IMR-90 (cell line): ENCODE data around the gene HIPK1. TPM values are rescaled to one million over a fixed set of nuclear protein-coding genes. Genes with fewer than 3 reads are reported as not detected.

Experiments used
- ATAC-seq: fragments of 200-7000 bp; cut with Tn5 transposase; 2 replicates; pipeline ENCODE4 v1.9.1; 2020; ENCODE audit warnings: low read depth, mild to moderate bottlenecking, moderate library complexity
- BruUV-seq: library from RNA; stranded (reverse); fragments of 400-500 nt; replicated peaks from 2 replicates; lab custom pipeline; 2021; lab: Mats Ljungman, UMichigan
- CTCF ChIA-PET: fragments of 300-600 bp; formaldehyde crosslinking; extraction: SDS; loops from one replicate; lab custom pipeline; 2021; ENCODE audit warnings: antibody characterized with exemption; lab: Yijun Ruan, JAX
- POLR2A ChIA-PET: fragments of 300-600 bp; sonication (Branson Sonifier 250); formaldehyde crosslinking; loops from one replicate; lab custom pipeline; 2022; ENCODE audit warnings: antibody characterized with exemption; ENCODE audit not compliant: unreplicated experiment; lab: Charles Lee
- DNase-seq: peaks from one replicate; pipeline ENCODE4 v3.0.0; 2013
- H2AFZ ChIP-seq: replicated peaks from 2 replicates; pipeline ENCODE3; 2013; ENCODE audit warnings: low read length, mild to moderate bottlenecking; ENCODE audit not compliant: poor library complexity
- H2AK5ac ChIP-seq: 2 replicates; pipeline ENCODE4 v1.6.1; 2013; ENCODE audit warnings: low read depth, low read length, inconsistent platforms
- H2AK9ac ChIP-seq: replicated peaks from 2 replicates; pipeline ENCODE3; 2013; ENCODE audit warnings: mild to moderate bottlenecking, low read depth, low read length, moderate library complexity; ENCODE audit not compliant: poor library complexity
- H2BK120ac ChIP-seq: 2 replicates; pipeline ENCODE4 v1.6.1; 2013; ENCODE audit warnings: low read depth, low read length, inconsistent platforms
- H2BK15ac ChIP-seq: 3 replicates; pipeline ENCODE4 v1.6.1; 2013; ENCODE audit warnings: low read depth, low read length, inconsistent platforms
- H2BK20ac ChIP-seq: 2 replicates; pipeline ENCODE4 v1.6.1; 2013; ENCODE audit warnings: low read depth, mild to moderate bottlenecking, inconsistent platforms, low read length, moderate library complexity
- H2BK5ac ChIP-seq: 2 replicates; pipeline ENCODE4 v1.6.1; 2013; ENCODE audit warnings: mild to moderate bottlenecking, low read depth, low read length, inconsistent platforms; ENCODE audit not compliant: poor library complexity, severe bottlenecking
- H3K14ac ChIP-seq: replicated peaks from 2 replicates; pipeline ENCODE4 v1.6.1; 2013; ENCODE audit warnings: low read depth, low read length, inconsistent platforms
- H3K18ac ChIP-seq: 2 replicates; pipeline ENCODE4 v1.6.1; 2013; ENCODE audit warnings: low read depth, low read length, control low read depth
- H3K23ac ChIP-seq: 2 replicates; pipeline ENCODE4 v1.6.1; 2013; ENCODE audit warnings: low read depth, low read length, inconsistent platforms
- H3K27ac ChIP-seq: 2 replicates; pipeline ENCODE4 v1.5.1; 2013; ENCODE audit warnings: mild to moderate bottlenecking, control low read depth, low read length; ENCODE audit not compliant: insufficient read depth
- H3K27me3 ChIP-seq: 2 replicates; pipeline ENCODE4 v1.6.1; 2013; ENCODE audit warnings: low read length; ENCODE audit not compliant: control insufficient read depth, insufficient read depth
- H3K36me3 ChIP-seq: 2 replicates; pipeline ENCODE4 v1.6.1; 2013; ENCODE audit warnings: low read length, mixed read lengths; ENCODE audit not compliant: control insufficient read depth, insufficient read depth
- H3K4ac ChIP-seq: 2 replicates; pipeline ENCODE4 v1.6.1; 2013; ENCODE audit warnings: low read depth, low read length, inconsistent platforms
- H3K4me1 ChIP-seq: 2 replicates; pipeline ENCODE4 v1.6.1; 2013; ENCODE audit warnings: low read length, mixed read lengths; ENCODE audit not compliant: control insufficient read depth, insufficient read depth
- H3K4me2 ChIP-seq: 2 replicates; pipeline ENCODE4 v1.6.1; 2013; ENCODE audit warnings: low read depth, mild to moderate bottlenecking, control low read depth, low read length, moderate library complexity
- H3K4me3 ChIP-seq: 2 replicates; pipeline ENCODE4 v1.5.1; 2013; ENCODE audit warnings: low read depth, mild to moderate bottlenecking, control low read depth, low read length, moderate library complexity; ENCODE audit not compliant: insufficient read depth
- H3K56ac ChIP-seq: 2 replicates; pipeline ENCODE4 v1.6.1; 2013; ENCODE audit warnings: low read length, inconsistent platforms; ENCODE audit not compliant: insufficient read depth; ENCODE audit errors: extremely low read depth
- H3K79me1 ChIP-seq, 2 experiments: 2 replicates each; pipeline ENCODE4 v1.6.1; 2013; ENCODE audit warnings: low read length in 2 of 2, inconsistent platforms in 1 of 2, low read depth in 1 of 2
- H3K9ac ChIP-seq: 2 replicates; pipeline ENCODE4 v1.6.1; 2013; ENCODE audit warnings: low read depth, low read length, control low read depth
- H3K9me1 ChIP-seq: 2 replicates; pipeline ENCODE4 v1.6.1; 2013; ENCODE audit warnings: low read length, inconsistent platforms; ENCODE audit not compliant: insufficient read depth
- H3K9me3 ChIP-seq: 2 replicates; pipeline ENCODE4 v1.6.1; 2013; ENCODE audit warnings: low read length; ENCODE audit not compliant: control insufficient read depth, insufficient read depth
- H4K20me1 ChIP-seq: 2 replicates; pipeline ENCODE4 v1.6.1; 2013; ENCODE audit warnings: low read length, inconsistent platforms; ENCODE audit not compliant: insufficient read depth
- H4K5ac ChIP-seq: 2 replicates; pipeline ENCODE4 v1.6.1; 2013; ENCODE audit warnings: mild to moderate bottlenecking, low read depth, low read length, control low read depth
- H4K8ac ChIP-seq, 2 experiments: 2 replicates each; pipeline ENCODE4 v1.6.1; 2013; ENCODE audit warnings: low read depth in 2 of 2, low read length in 2 of 2, control low read depth in 1 of 2, inconsistent platforms in 1 of 2
- H4K91ac ChIP-seq: 2 replicates; pipeline ENCODE4 v1.6.1; 2013; ENCODE audit warnings: low read depth, low read length, inconsistent platforms; ENCODE audit not compliant: insufficient read depth
- BHLHE40 ChIP-seq: fragments of 150-350 bp; IDR thresholded peaks from 2 replicates; pipeline ENCODE4 v1.6.1; 2016; ENCODE audit warnings: mild to moderate bottlenecking, low read depth, low read length
- CEBPB ChIP-seq: IDR thresholded peaks from 2 replicates; pipeline ENCODE4 v1.6.1; 2012; ENCODE audit warnings: low read depth, low read length, improper control_type of control experiment
- CHD1 ChIP-seq: IDR thresholded peaks from 2 replicates; pipeline ENCODE4 v1.6.1; 2012; ENCODE audit warnings: low read depth, low read length, improper control_type of control experiment
- FOS ChIP-seq: fragments of 150-350 bp; IDR thresholded peaks from 2 replicates; pipeline ENCODE4 v1.6.1; 2016; ENCODE audit warnings: low read depth, low read length
- MAFK ChIP-seq: IDR thresholded peaks from 2 replicates; pipeline ENCODE4 v1.6.1; 2012; ENCODE audit warnings: low read depth, low read length, improper control_type of control experiment
- MAZ ChIP-seq: IDR thresholded peaks from 2 replicates; pipeline ENCODE4 v1.6.1; 2012; ENCODE audit warnings: low read depth, mild to moderate bottlenecking, low read length, improper control_type of control experiment, moderate library complexity, borderline replicate concordance
- MXI1 ChIP-seq: IDR thresholded peaks from 2 replicates; pipeline ENCODE4 v1.6.1; 2012; ENCODE audit warnings: low read depth, mild to moderate bottlenecking, low read length, moderate library complexity, borderline replicate concordance
- NFE2L2 ChIP-seq: fragments of 150-350 bp; IDR thresholded peaks from 2 replicates; pipeline ENCODE4 v1.6.1; 2016; ENCODE audit warnings: low read depth, mild to moderate bottlenecking, low read length
- POLR2A ChIP-seq: IDR thresholded peaks from 2 replicates; pipeline ENCODE4 v1.6.1; 2012; ENCODE audit warnings: mild to moderate bottlenecking, low read depth, low read length
- RCOR1 ChIP-seq: IDR thresholded peaks from 2 replicates; pipeline ENCODE4 v1.6.1; 2012; ENCODE audit warnings: mild to moderate bottlenecking, low read length, improper control_type of control experiment; ENCODE audit not compliant: insufficient replicate concordance
- RFX5 ChIP-seq: IDR thresholded peaks from 2 replicates; pipeline ENCODE4 v1.8.0; 2012; ENCODE audit warnings: low read depth, mild to moderate bottlenecking, low read length, moderate library complexity
- SMC3 ChIP-seq: fragments of 150-350 bp; IDR thresholded peaks from 2 replicates; pipeline ENCODE4 v1.6.1; 2016; ENCODE audit warnings: low read depth, mild to moderate bottlenecking, antibody characterized with exemption, low read length, moderate library complexity
- WGBS, 2 experiments: methylation state at CpG; one replicate each; pipeline versions ENCODE4 v1.1.5 to v1.1.7; 2013; ENCODE audit warnings: missing lambda C conversion rate in 2 of 2; ENCODE audit not compliant: insufficient read length in 1 of 2; ENCODE audit errors: extremely low coverage in 2 of 2; 5-methylcytosine and 5-hydroxymethylcytosine counted together
- dilution Hi-C: fragments of 300-500 bp; cut with HindIII; formaldehyde crosslinking; loops from one replicate; pipeline ENCODE4 v1.14.3; 2018; ENCODE audit warnings: low sequenced_read_pairs; ENCODE audit not compliant: unreplicated experiment
- in situ Hi-C: fragments of 300-500 bp; cut with MboI; formaldehyde crosslinking; loops from 3 replicates; pipeline ENCODE4 v1.14.3; 2019; ENCODE audit warnings: low sequenced_read_pairs, inconsistent platforms, mixed read lengths
- intact Hi-C: fragments of 100-400 bp; cut with micrococcal nuclease; formaldehyde crosslinking; loops from 2 replicates; pipeline ENCODE4 v1.10.0; 2022
- polyA plus RNA-seq, 3 experiments: library from polyadenylated mRNA; depleted of rRNA; stranded (reverse); fragments of >200 nt; gene quantifications; 2 replicates each; pipeline ENCODE4 v1.2.3, GENCODE V29; 2012; ENCODE audit warnings: low replicate concordance in 1 of 3
- total RNA-seq: library from RNA; depleted of rRNA; stranded (reverse); fragments of >200 nt; gene quantifications from 2 replicates; pipeline ENCODE4 v1.2.3, GENCODE V29; 2012
- TF ChIP-seq, protein P1 (sequence below): fragments of 150-350 bp; IDR thresholded peaks from 2 replicates; pipeline ENCODE4 v1.6.1; 2017; ENCODE audit warnings: mild to moderate bottlenecking, antibody characterized with exemption, low read length, low read depth
- TF ChIP-seq, protein P2 (sequence below): fragments of 150-350 bp; IDR thresholded peaks from 2 replicates; pipeline ENCODE4 v1.6.1; 2016; ENCODE audit warnings: low read depth, mild to moderate bottlenecking, low read length, moderate library complexity, borderline replicate concordance
- TF ChIP-seq, protein P3 (sequence below): conservative IDR thresholded peaks from 2 replicates; pipeline ENCODE4 v1.5.1; 2012; ENCODE audit warnings: mild to moderate bottlenecking, low read depth, low read length, improper control_type of control experiment

HIPK1 gene
- total and polyA plus RNA-seq, 2 of the 4 experiments (the other 2 are of a cell fraction): 15.3 to 33.9 TPM

DNA sequence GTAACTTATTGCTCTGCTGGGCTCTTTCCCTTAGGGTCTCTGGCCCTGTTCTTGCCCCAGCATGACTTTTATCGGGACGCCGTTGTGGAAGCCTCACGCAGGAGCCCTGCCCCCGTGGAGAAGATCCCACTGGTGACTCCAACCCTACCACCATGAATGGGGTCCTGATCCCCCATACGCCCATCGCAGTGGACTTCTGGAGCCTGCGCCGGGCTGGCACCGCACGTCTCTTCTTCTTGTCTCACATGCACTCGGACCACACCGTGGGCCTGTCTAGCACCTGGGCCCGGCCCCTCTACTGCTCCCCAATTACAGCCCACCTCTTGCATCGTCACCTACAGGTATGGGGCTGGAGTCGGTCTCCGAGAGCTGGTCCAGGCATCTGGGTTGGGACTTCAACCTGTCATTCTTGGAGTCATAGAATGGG, 23.7 kb upstream of the HIPK1 start:
- Histone ChIP-seq H3K9me1 (peaks cover 3% of the 10 kb centered on the region), H3K4me1 (no peaks in the 10 kb centered on the region), H3K9me3 (no peaks in the 10 kb centered on the region), H2AK9ac (peak overlapping the region; percentile 96), H4K8ac (peak overlapping the region; percentile 41 to 72), H3K4me2 (peak overlapping the region; percentile 84), H2AK5ac (peak overlapping the region; percentile 52), H3K9ac (peak overlapping the region; percentile 65), H3K4ac (peak overlapping the region; percentile 63), H3K23ac (peak overlapping the region; percentile 9), H3K27ac (peak overlapping the region; percentile 52; the same call in 1 of the 2 replicates), H2BK20ac (no peak overlapping the region), H4K5ac (no peak overlapping the region; the same call in 1 of the 2 replicates), H3K27me3 (no peaks in the 10 kb centered on the region), H3K14ac (peak overlapping the region; percentile 49; the same call in 1 of the 2 replicates), H2BK5ac (peak overlapping the region; percentile 7), H4K20me1 (no peaks in the 10 kb centered on the region), H3K18ac (no peak overlapping the region; the same call in 1 of the 2 replicates), H2BK15ac (no peak overlapping the region), H3K79me1 (peaks cover 29 to 44% of the 10 kb centered on the region in 2 experiments), H2BK120ac (peak overlapping the region; percentile 16; the same call in 1 of the 2 replicates), H3K4me3 (peak overlapping the region; percentile 58), H2AFZ (peak overlapping the region; percentile 91), H4K91ac (peak overlapping the region; percentile 62), H3K56ac (peak overlapping the region; percentile 73), H3K36me3 (peaks cover 5% of the 10 kb centered on the region; the same call in 1 of the 2 replicates)
- no peak for ATAC-seq
- intact Hi-C loops: loop anchor here (1.0 to 10.0 kb wide), 5 partner anchors 24 to 511 kb away; partner anchors contain the start of genes HIPK1, MAGI3 and PHTF1
- dilution Hi-C loops: no loop called here
- ChIA-PET CTCF (interaction anchor here (0.6 to 1.0 kb wide), 2 partner anchors 24 to 32 kb away, joined by 3 read pairs; partner anchors contain the start of gene HIPK1), POLR2A (no interaction called here)
- no peak for DNase-seq
- TF ChIP-seq MXI1 (no peak), BHLHE40 (no peak), CEBPB (no peak), NFE2L2 (no peak), RFX5 (no peak), RCOR1 (no peak), SMC3 (no peak), POLR2A (no peak), FOS (no peak), CHD1 (no peak), MAFK (no peak), MAZ (no peak)
- TF ChIP-seq, protein P1, sequence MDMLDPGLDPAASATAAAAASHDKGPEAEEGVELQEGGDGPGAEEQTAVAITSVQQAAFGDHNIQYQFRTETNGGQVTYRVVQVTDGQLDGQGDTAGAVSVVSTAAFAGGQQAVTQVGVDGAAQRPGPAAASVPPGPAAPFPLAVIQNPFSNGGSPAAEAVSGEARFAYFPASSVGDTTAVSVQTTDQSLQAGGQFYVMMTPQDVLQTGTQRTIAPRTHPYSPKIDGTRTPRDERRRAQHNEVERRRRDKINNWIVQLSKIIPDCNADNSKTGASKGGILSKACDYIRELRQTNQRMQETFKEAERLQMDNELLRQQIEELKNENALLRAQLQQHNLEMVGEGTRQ: no peak
- TF ChIP-seq, protein P2, sequence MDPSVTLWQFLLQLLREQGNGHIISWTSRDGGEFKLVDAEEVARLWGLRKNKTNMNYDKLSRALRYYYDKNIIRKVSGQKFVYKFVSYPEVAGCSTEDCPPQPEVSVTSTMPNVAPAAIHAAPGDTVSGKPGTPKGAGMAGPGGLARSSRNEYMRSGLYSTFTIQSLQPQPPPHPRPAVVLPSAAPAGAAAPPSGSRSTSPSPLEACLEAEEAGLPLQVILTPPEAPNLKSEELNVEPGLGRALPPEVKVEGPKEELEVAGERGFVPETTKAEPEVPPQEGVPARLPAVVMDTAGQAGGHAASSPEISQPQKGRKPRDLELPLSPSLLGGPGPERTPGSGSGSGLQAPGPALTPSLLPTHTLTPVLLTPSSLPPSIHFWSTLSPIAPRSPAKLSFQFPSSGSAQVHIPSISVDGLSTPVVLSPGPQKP: no peak
- TF ChIP-seq, protein P3, sequence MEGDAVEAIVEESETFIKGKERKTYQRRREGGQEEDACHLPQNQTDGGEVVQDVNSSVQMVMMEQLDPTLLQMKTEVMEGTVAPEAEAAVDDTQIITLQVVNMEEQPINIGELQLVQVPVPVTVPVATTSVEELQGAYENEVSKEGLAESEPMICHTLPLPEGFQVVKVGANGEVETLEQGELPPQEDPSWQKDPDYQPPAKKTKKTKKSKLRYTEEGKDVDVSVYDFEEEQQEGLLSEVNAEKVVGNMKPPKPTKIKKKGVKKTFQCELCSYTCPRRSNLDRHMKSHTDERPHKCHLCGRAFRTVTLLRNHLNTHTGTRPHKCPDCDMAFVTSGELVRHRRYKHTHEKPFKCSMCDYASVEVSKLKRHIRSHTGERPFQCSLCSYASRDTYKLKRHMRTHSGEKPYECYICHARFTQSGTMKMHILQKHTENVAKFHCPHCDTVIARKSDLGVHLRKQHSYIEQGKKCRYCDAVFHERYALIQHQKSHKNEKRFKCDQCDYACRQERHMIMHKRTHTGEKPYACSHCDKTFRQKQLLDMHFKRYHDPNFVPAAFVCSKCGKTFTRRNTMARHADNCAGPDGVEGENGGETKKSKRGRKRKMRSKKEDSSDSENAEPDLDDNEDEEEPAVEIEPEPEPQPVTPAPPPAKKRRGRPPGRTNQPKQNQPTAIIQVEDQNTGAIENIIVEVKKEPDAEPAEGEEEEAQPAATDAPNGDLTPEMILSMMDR: no peak
- in situ Hi-C loops: loop anchor here (25.0 kb wide), 1 partner anchor 768 kb away; no protein-coding TSS in a partner anchor
- BruUV-seq: TSS peak; percentile 86
- 0% methylated on average over 3 of the region's 17 CpGs; no CpG with 5 or more reads in 1 of the 2 experiments for WGBS, 2 experiments
